HepG2 (cell line): ENCODE results near the gene ASAP2. TPM values are rescaled to one million over a fixed set of nuclear protein-coding genes. Genes with fewer than 3 reads are reported as not detected.
A peak's percentile ranks its signal among the peaks of the same experiment; 100 is the strongest.

Source experiments
- CBFB ChIP-seq: sonication (generic); formaldehyde crosslinking; IDR thresholded peaks from 2 replicates; pipeline ENCODE4 v1.4.0; 2020; ENCODE audit warnings: missing genetic modification reagents
- CERS6 ChIP-seq: sonication (generic); formaldehyde crosslinking; IDR thresholded peaks from 2 replicates; pipeline ENCODE4 v1.5.0; 2020; ENCODE audit warnings: missing genetic modification reagents
- EHMT2 ChIP-seq: fragments of 200-600 bp; sonication (generic); IDR thresholded peaks from 2 replicates; pipeline ENCODE4 v1.7.0; 2017; ENCODE audit warnings: antibody characterized with exemption, low read depth, low read length, borderline replicate concordance
- ELF1 ChIP-seq: sonication (generic); formaldehyde crosslinking; IDR thresholded peaks from 2 replicates; pipeline ENCODE4 v1.4.0; 2020; ENCODE audit warnings: missing genetic modification reagents
- FOXK1 ChIP-seq: sonication (generic); formaldehyde crosslinking; IDR thresholded peaks from 2 replicates; pipeline ENCODE4 v1.4.0; 2020; ENCODE audit warnings: low read depth, missing genetic modification reagents, borderline replicate concordance
- FOXP1 ChIP-seq, 2 experiments: fragments of 450-650 bp in 1 of 2; IDR thresholded peaks; 2 replicates each; pipeline ENCODE4 v1.6.1; 2017 to 2018; ENCODE audit warnings: antibody characterized with exemption in 1 of 2
- GLI4 ChIP-seq: sonication (generic); formaldehyde crosslinking; IDR thresholded peaks from 2 replicates; pipeline ENCODE4 v1.5.1; 2020; ENCODE audit warnings: missing genetic modification reagents, mild to moderate bottlenecking, moderate library complexity, borderline replicate concordance
- KDM3A ChIP-seq: IDR thresholded peaks from 2 replicates; pipeline ENCODE4 v1.6.1; 2018; ENCODE audit warnings: low read depth, missing compliant biosample characterization
- MEF2D ChIP-seq: sonication (generic); formaldehyde crosslinking; IDR thresholded peaks from 2 replicates; pipeline ENCODE4 v1.5.1; 2020; ENCODE audit warnings: mild to moderate bottlenecking, missing genetic modification reagents
- MEIS1 ChIP-seq: sonication (generic); formaldehyde crosslinking; IDR thresholded peaks from 2 replicates; pipeline ENCODE4 v1.9.0; 2021; ENCODE audit warnings: mild to moderate bottlenecking, missing genetic modification reagents, moderate library complexity, borderline replicate concordance
- MIER2 ChIP-seq: IDR thresholded peaks from 2 replicates; pipeline ENCODE4 v1.6.1; 2016; ENCODE audit warnings: missing biosample characterization, missing genetic modification reagents
- MXD4 ChIP-seq: IDR thresholded peaks from 2 replicates; pipeline ENCODE4 v1.6.1; 2016; ENCODE audit warnings: mild to moderate bottlenecking, missing biosample characterization, missing genetic modification reagents
- NBN ChIP-seq: fragments of 450-650 bp; conservative IDR thresholded peaks from 2 replicates; pipeline ENCODE4 v1.6.1; 2017
- RCOR2 ChIP-seq: IDR thresholded peaks from 2 replicates; pipeline ENCODE4 v1.6.1; 2016; ENCODE audit warnings: missing biosample characterization, missing genetic modification reagents
- SMAD3 ChIP-seq: sonication (generic); formaldehyde crosslinking; IDR thresholded peaks from 2 replicates; pipeline ENCODE4 v1.4.0; 2020; ENCODE audit warnings: missing genetic modification reagents
- SOX6 ChIP-seq, 2 experiments: fragments of 450-650 bp in 1 of 2; sonication (generic) in 1 of 2; formaldehyde crosslinking in 1 of 2; IDR thresholded peaks; 2 replicates each; pipeline versions ENCODE4 v1.4.0 to v1.6.1; 2017 to 2020; ENCODE audit warnings: antibody characterized with exemption in 1 of 2, mild to moderate bottlenecking in 1 of 2, missing genetic modification reagents in 1 of 2
- ZNF10 ChIP-seq: sonication (generic); formaldehyde crosslinking; IDR thresholded peaks from 2 replicates; pipeline ENCODE4 v1.4.0; 2020; ENCODE audit warnings: mild to moderate bottlenecking, low read depth, missing genetic modification reagents, borderline replicate concordance
- ZNF282 ChIP-seq: fragments of 450-650 bp; IDR thresholded peaks from 2 replicates; pipeline ENCODE4 v1.6.1; 2018; ENCODE audit not compliant: partially characterized antibody
- ZNF547 ChIP-seq: sonication (generic); formaldehyde crosslinking; IDR thresholded peaks from 2 replicates; pipeline ENCODE4 v1.5.1; 2020; ENCODE audit warnings: mild to moderate bottlenecking, missing genetic modification reagents
- ZNF614 ChIP-seq: IDR thresholded peaks from 2 replicates; pipeline ENCODE4 v1.6.1; 2018; ENCODE audit warnings: missing biosample characterization, missing genetic modification reagents, inconsistent platforms, borderline replicate concordance
- polyA plus RNA-seq, 8 experiments: library from polyadenylated mRNA; depleted of rRNA in 3 of 8; stranded (reverse) in 7 of 8; unstranded in 1 of 8; fragments of >200 nt; fragmentation: Illumina TruSeq in 4 of 8; extraction: Trizol in 4 of 8; gene quantifications; 2 replicates each; pipeline versions ENCODE4 v1.2.1 to v1.2.3, GENCODE V29; 2011 to 2016; ENCODE audit warnings: low read depth in 4 of 8, missing spikeins in 1 of 8, mixed read lengths in 1 of 8; ENCODE audit not compliant: insufficient read depth in 1 of 8
- total RNA-seq, 5 experiments: library from RNA; depleted of rRNA; stranded (reverse); fragments of >200 nt; fragmentation: Illumina TruSeq; extraction: Trizol; gene quantifications; 2 replicates each; pipeline ENCODE4 v1.2.3, GENCODE V29; 2016; ENCODE audit warnings: low read depth in 1 of 5
- TF ChIP-seq, protein P1 (sequence below): sonication (generic); formaldehyde crosslinking; IDR thresholded peaks from 2 replicates; pipeline ENCODE4 v1.4.0; 2020; ENCODE audit warnings: mild to moderate bottlenecking, missing genetic modification reagents
- TF ChIP-seq, protein P2 (sequence below): sonication (generic); formaldehyde crosslinking; IDR thresholded peaks from 2 replicates; pipeline ENCODE4 v1.4.0; 2020; ENCODE audit warnings: mild to moderate bottlenecking, missing genetic modification reagents
- TF ChIP-seq, protein P3 (sequence below): IDR thresholded peaks from 2 replicates; pipeline ENCODE4 v1.6.1; 2012; ENCODE audit warnings: inconsistent platforms

ASAP2 gene
- total and polyA plus RNA-seq, 2 of the 13 experiments (the other 11 are each of a cell fraction or from before 2014, with no cell fraction given), result 7.3 to 22.3 TPM

- TF ChIP-seq, protein P1, sequence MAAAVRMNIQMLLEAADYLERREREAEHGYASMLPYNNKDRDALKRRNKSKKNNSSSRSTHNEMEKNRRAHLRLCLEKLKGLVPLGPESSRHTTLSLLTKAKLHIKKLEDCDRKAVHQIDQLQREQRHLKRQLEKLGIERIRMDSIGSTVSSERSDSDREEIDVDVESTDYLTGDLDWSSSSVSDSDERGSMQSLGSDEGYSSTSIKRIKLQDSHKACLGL (CRISPR knock-in tag), result peak; percentile 67; the same call in 1 of the 2 replicates
- no peak for TF ChIP-seq ZNF10 (CRISPR knock-in tag)
- no peak for TF ChIP-seq CBFB (CRISPR knock-in tag)
- TF ChIP-seq EHMT2, result no peak
- TF ChIP-seq MIER2 (CRISPR knock-in tag), result no peak
- TF ChIP-seq ZNF614 (CRISPR knock-in tag), result no peak
- TF ChIP-seq FOXK1 (CRISPR knock-in tag), result no peak
- TF ChIP-seq SOX6 (IDR thresholded peaks at IDR 0.05), result no peak
- no peak; the same call in 1 of the 2 replicates for TF ChIP-seq SOX6 (CRISPR knock-in tag; IDR thresholded peaks at IDR 0.05)
- TF ChIP-seq RCOR2 (CRISPR knock-in tag), result no peak; the same call in 1 of the 2 replicates
- TF ChIP-seq ZNF282, result no peak
- TF ChIP-seq, protein P2, sequence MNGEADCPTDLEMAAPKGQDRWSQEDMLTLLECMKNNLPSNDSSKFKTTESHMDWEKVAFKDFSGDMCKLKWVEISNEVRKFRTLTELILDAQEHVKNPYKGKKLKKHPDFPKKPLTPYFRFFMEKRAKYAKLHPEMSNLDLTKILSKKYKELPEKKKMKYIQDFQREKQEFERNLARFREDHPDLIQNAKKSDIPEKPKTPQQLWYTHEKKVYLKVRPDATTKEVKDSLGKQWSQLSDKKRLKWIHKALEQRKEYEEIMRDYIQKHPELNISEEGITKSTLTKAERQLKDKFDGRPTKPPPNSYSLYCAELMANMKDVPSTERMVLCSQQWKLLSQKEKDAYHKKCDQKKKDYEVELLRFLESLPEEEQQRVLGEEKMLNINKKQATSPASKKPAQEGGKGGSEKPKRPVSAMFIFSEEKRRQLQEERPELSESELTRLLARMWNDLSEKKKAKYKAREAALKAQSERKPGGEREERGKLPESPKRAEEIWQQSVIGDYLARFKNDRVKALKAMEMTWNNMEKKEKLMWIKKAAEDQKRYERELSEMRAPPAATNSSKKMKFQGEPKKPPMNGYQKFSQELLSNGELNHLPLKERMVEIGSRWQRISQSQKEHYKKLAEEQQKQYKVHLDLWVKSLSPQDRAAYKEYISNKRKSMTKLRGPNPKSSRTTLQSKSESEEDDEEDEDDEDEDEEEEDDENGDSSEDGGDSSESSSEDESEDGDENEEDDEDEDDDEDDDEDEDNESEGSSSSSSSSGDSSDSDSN (CRISPR knock-in tag), result peak; percentile 31
- TF ChIP-seq KDM3A (CRISPR knock-in tag), result 0 out of 2 replicates have a peak, but pooled peaks have one; percentile 12
- TF ChIP-seq NBN, result no peak
- TF ChIP-seq GLI4 (CRISPR knock-in tag), result no peak
- no peak for TF ChIP-seq ELF1 (CRISPR knock-in tag)
- peak; percentile 78 for TF ChIP-seq MEF2D (CRISPR knock-in tag)
- TF ChIP-seq ZNF547, result peak; percentile 7; the same call in 1 of the 2 replicates
- no peak for TF ChIP-seq FOXP1 (IDR thresholded peaks at IDR 0.05)
- TF ChIP-seq FOXP1 (CRISPR knock-in tag; IDR thresholded peaks at IDR 0.05), result no peak
- no peak for TF ChIP-seq SMAD3
- TF ChIP-seq, protein P3, sequence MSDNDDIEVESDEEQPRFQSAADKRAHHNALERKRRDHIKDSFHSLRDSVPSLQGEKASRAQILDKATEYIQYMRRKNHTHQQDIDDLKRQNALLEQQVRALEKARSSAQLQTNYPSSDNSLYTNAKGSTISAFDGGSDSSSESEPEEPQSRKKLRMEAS, result peak; percentile 76; the same call in 1 of the 2 replicates
- TF ChIP-seq CERS6 (CRISPR knock-in tag), result no peak
- TF ChIP-seq MEIS1 (CRISPR knock-in tag), result no peak; the same call in 1 of the 2 replicates
- TF ChIP-seq MXD4 (CRISPR knock-in tag), result no peak; the same call in 1 of the 2 replicates
Observed at GRCh38 chr2:9422321-9423099, 215.9 kb downstream of the ASAP2 start (continued).
